Epithelial cell of proximal tubule (primary cell): ENCODE measurements around the gene TMEM161A. TPM values are rescaled to one million over a fixed set of nuclear protein-coding genes. Genes with fewer than 3 reads are reported as not detected.
"Not testable (repeated sequence)": the region's sequence is repeated elsewhere in the genome, so short reads cannot be mapped to it uniquely, and the experiment has no call there.

ENCODE experiments used
- DNase-seq: peaks from one replicate; pipeline ENCODE4 v3.0.0-alpha.2; 2011; ENCODE audit warnings: low read depth
- H3K4me3 ChIP-seq: 2 replicates; pipeline ENCODE4 v1.5.1; 2011; ENCODE audit warnings: low read depth, mild to moderate bottlenecking, low read length
- CTCF ChIP-seq: conservative IDR thresholded peaks from 2 replicates; pipeline ENCODE4 v1.5.1; 2012; ENCODE audit warnings: low read depth, mild to moderate bottlenecking, low read length
- total RNA-seq: library from RNA; depleted of rRNA; stranded (reverse); fragments of >200 nt; gene quantifications from 2 replicates; pipeline ENCODE4 v1.2.3, GENCODE V29; 2015

TMEM161A gene
- total RNA-seq, 1 donor from 2014 or later, result 32.6 TPM

- no peak for TF ChIP-seq CTCF
- no peak overlapping the region for H3K4me3 ChIP-seq
- DNase-seq, result no peak
These were observed 16.7 kb upstream of the TMEM161A start for GRCh38 chr19:19154768-19155494.

DNA sequence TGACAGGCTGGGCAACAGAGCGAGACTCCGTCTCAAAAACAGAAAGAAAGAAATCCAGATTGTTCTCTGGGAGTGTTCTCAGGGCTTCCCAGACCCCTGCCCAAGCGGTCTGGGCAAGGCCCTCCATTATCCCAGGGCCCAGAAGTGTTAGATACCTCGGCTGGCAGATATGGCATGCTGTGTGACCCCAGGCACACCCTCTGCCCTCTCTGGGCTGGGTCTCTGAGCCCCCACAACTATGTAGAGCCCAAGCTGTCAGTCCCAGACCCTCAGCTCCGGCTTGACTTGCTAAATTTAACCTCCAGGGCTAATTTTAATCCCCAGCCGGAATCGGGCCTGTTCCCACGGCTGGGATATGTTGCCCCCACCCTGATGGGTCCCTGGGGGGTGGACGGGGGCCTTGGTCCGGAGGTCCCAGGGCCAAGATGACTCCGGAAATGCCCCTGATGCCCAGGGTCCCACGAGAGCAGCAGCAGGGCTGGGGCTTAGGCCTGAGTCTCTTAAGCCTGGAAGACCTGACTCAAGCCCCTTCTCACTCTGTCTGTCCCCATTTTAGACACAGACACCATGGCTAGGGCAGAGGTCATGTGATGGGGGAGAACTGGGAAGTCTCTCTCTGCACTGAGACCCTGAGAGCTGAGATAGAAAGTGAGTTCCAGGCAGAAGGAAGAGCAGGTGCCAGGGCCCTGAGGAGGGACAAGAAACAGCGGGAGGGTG, 14.5 kb upstream of the TMEM161A start:
- H3K4me3 ChIP-seq, result no peak overlapping the region
- no peak for DNase-seq
- no peak for TF ChIP-seq CTCF

GRCh38 chr19:19151418-19151817, 13.1 kb upstream of the TMEM161A start:
- H3K4me3 ChIP-seq, result no peak overlapping the region
- no peak for DNase-seq
- TF ChIP-seq CTCF, result no peak

DNA sequence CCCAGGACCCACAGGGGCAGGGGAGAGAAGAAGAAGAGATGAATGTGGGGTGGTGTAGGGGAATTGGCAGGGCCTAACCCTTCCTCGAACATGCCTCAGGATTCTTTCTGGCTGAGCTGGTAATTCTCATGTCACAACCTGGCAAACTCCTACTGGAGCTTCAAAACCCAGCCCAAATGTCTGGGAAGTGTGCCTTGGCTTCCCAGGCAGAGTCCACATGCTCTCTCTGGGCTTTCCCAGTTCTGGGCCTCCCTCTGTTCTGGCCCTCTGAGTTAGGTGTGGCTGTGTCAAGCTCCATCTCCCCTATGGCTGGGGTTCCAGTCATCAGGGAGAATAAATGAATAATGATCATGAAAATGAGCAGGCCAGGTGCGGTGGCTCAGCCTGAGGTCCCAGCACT, 11.2 kb upstream of the TMEM161A start:
- TF ChIP-seq CTCF, result no peak
- no peak for DNase-seq

GRCh38 chr19:19148504-19148903, 10.2 kb upstream of the TMEM161A start:
- DNase-seq, H3K4me3 ChIP-seq: not testable (repeated sequence)

More for the DNA sequence above, 11.2 kb upstream of the TMEM161A start:
- no peak overlapping the region for H3K4me3 ChIP-seq

GRCh38 chr19:19147344-19147743, 9.1 kb upstream of the TMEM161A start:
- DNase-seq, result no peak
- no peak overlapping the region for H3K4me3 ChIP-seq
- TF ChIP-seq CTCF, result no peak

GRCh38 chr19:19146865-19147264, 8.6 kb upstream of the TMEM161A start:
- TF ChIP-seq CTCF, result no peak

More at GRCh38 chr19:19146865-19147264, 8.6 kb upstream of the TMEM161A start:
- no peak overlapping the region for H3K4me3 ChIP-seq
- no peak for DNase-seq
